ENCODE results near the gene GCH1.

DNA sequence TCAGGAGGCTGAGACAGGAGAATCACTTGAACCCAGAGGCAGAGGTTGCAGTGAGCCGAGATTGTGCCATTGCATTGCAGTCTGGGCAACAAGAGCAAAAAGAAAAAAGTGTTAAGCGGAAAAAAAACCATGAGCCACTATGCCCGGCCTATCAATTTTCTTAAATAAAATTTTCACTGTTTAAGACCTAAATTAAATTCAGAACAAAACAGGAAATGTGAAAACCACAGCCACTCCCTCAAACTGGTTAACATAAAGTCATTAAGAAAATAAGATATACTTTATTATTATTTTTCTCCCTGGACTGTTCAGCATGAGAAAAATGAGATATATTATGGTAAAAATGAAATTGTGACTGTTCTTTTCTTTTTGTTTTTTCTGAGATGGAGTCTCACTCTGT lies 44.6 kb upstream of the GCH1 start:
- TF ChIP-seq, protein P1, sequence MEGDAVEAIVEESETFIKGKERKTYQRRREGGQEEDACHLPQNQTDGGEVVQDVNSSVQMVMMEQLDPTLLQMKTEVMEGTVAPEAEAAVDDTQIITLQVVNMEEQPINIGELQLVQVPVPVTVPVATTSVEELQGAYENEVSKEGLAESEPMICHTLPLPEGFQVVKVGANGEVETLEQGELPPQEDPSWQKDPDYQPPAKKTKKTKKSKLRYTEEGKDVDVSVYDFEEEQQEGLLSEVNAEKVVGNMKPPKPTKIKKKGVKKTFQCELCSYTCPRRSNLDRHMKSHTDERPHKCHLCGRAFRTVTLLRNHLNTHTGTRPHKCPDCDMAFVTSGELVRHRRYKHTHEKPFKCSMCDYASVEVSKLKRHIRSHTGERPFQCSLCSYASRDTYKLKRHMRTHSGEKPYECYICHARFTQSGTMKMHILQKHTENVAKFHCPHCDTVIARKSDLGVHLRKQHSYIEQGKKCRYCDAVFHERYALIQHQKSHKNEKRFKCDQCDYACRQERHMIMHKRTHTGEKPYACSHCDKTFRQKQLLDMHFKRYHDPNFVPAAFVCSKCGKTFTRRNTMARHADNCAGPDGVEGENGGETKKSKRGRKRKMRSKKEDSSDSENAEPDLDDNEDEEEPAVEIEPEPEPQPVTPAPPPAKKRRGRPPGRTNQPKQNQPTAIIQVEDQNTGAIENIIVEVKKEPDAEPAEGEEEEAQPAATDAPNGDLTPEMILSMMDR (IDR thresholded peaks at IDR 0.05), result no peak
- TF ChIP-seq POLR2A (IDR thresholded peaks at IDR 0.05), result no peak
